ENCODE data around the gene CD28. TPM values are rescaled to one million over a fixed set of nuclear protein-coding genes. Genes with fewer than 3 reads are reported as not detected.

The CD28 gene
- total and polyA plus RNA-seq, 4 donors: 0.14 to 3.0 (median 0.92) TPM

GRCh38 chr2:203713381-203713780 is 6.9 kb downstream of the CD28 start:
- no peak for TF ChIP-seq CTCF (IDR thresholded peaks at IDR 0.05; ENCODE audit: control extremely low read depth, extremely low read depth)
- H3K4me1 ChIP-seq (ENCODE audit: control insufficient read depth in 5 of 5, insufficient read depth in 5 of 5, low read length in 5 of 5): peaks cover 0 to 1% (median 0%) of the 10 kb centered on the region in 5 donors
- no peaks in the 10 kb centered on the region for H3K9me3 ChIP-seq (ENCODE audit: control insufficient read depth in 4 of 4, insufficient read depth in 3 of 4, low read length in 3 of 4)
- WGBS, 2 donors: 89 to 90% methylated on average over 1 of the region's 1 CpG
- H3K4me3 ChIP-seq: no peak overlapping the region
- no peak overlapping the region for H3K9ac ChIP-seq (ENCODE audit: insufficient read depth in 1 of 2, low read length in 2 of 2)
- no peaks in the 10 kb centered on the region for H3K27me3 ChIP-seq (ENCODE audit: control insufficient read depth in 3 of 3, insufficient read depth in 3 of 3, low read length in 2 of 3)
- DNase-seq: no peak
- no peak overlapping the region for H3K27ac ChIP-seq (ENCODE audit: low read depth in 1 of 2, low read length in 1 of 2)
- no peak for ATAC-seq (ENCODE audit: insufficient read depth, low FRiP score)
- H3K36me3 ChIP-seq (ENCODE audit: control insufficient read depth in 4 of 4, insufficient read depth in 4 of 4, low read length in 4 of 4): no peaks in the 10 kb centered on the region

GRCh38 chr2:203714112-203714511 is 7.7 kb downstream of the CD28 start:
- DNase-seq (no peak), ATAC-seq (ENCODE audit: insufficient read depth, low FRiP score) (no peak)
- WGBS, 2 donors: 64 to 83% methylated on average over 3 of the region's 3 CpGs
- Histone ChIP-seq H3K36me3 (ENCODE audit: control insufficient read depth in 4 of 4, insufficient read depth in 4 of 4, low read length in 4 of 4) (no peaks in the 10 kb centered on the region), H3K4me1 (ENCODE audit: control insufficient read depth in 5 of 5, insufficient read depth in 5 of 5, low read length in 5 of 5) (peaks cover 0 to 1% (median 0%) of the 10 kb centered on the region in 5 donors), H3K27me3 (ENCODE audit: control insufficient read depth in 3 of 3, insufficient read depth in 3 of 3, low read length in 2 of 3) (no peaks in the 10 kb centered on the region), H3K9me3 (ENCODE audit: control insufficient read depth in 4 of 4, insufficient read depth in 3 of 4, low read length in 3 of 4) (no peaks in the 10 kb centered on the region), H3K9ac (ENCODE audit: insufficient read depth in 1 of 2, low read length in 2 of 2) (no peak overlapping the region), H3K4me3 (no peak overlapping the region), H3K27ac (ENCODE audit: low read depth in 1 of 2, low read length in 1 of 2) (no peak overlapping the region)
- no peak for TF ChIP-seq CTCF (IDR thresholded peaks at IDR 0.05; ENCODE audit: control extremely low read depth, extremely low read depth)

GRCh38 chr2:203715744-203716143 is 9.3 kb downstream of the CD28 start:
- no peak for DNase-seq
- no peak for ATAC-seq (ENCODE audit: insufficient read depth, low FRiP score)
- Histone ChIP-seq H3K9me3 (ENCODE audit: control insufficient read depth in 4 of 4, insufficient read depth in 3 of 4, low read length in 3 of 4) (no peaks in the 10 kb centered on the region), H3K36me3 (ENCODE audit: control insufficient read depth in 4 of 4, insufficient read depth in 4 of 4, low read length in 4 of 4) (no peaks in the 10 kb centered on the region), H3K27ac (ENCODE audit: low read depth in 1 of 2, low read length in 1 of 2) (no peak overlapping the region), H3K27me3 (ENCODE audit: control insufficient read depth in 3 of 3, insufficient read depth in 3 of 3, low read length in 2 of 3) (no peaks in the 10 kb centered on the region), H3K4me3 (no peak overlapping the region), H3K9ac (ENCODE audit: insufficient read depth in 1 of 2, low read length in 2 of 2) (no peak overlapping the region), H3K4me1 (ENCODE audit: control insufficient read depth in 5 of 5, insufficient read depth in 5 of 5, low read length in 5 of 5) (peaks cover 0 to 3% (median 0%) of the 10 kb centered on the region in 5 donors)
- WGBS, 2 donors: 92 to 94% methylated on average over 2 of the region's 2 CpGs
- TF ChIP-seq CTCF (IDR thresholded peaks at IDR 0.05; ENCODE audit: control extremely low read depth, extremely low read depth): no peak

DNA sequence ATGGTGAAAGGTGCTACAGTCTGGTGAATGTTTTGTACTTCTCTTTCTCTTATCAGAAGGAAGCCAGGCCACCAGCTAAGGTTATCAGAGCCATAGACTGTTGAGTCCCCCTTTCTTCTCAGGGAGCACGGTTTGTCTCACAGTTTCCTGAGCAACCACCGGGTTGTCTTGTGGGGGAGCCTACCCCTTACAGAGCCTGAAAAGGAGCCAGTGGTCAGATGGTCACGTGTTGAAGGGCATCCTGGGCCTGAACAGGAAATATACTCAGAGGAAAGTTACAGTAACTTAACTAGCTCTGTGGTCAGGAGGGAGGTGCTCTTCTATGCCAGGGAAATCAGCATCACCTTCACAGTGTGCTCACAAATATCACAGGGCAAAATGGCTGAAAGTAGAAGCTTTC is 11.6 kb downstream of the CD28 start:
- Histone ChIP-seq H3K4me1 (ENCODE audit: control insufficient read depth in 5 of 5, insufficient read depth in 5 of 5, low read length in 5 of 5) (peaks cover 0 to 13% (median 0%) of the 10 kb centered on the region in 5 donors), H3K27me3 (ENCODE audit: control insufficient read depth in 3 of 3, insufficient read depth in 3 of 3, low read length in 2 of 3) (no peaks in the 10 kb centered on the region), H3K36me3 (ENCODE audit: control insufficient read depth in 4 of 4, insufficient read depth in 4 of 4, low read length in 4 of 4) (no peaks in the 10 kb centered on the region), H3K27ac (ENCODE audit: low read depth in 1 of 2, low read length in 1 of 2) (no peak overlapping the region), H3K4me3 (no peak overlapping the region), H3K9me3 (ENCODE audit: control insufficient read depth in 4 of 4, insufficient read depth in 3 of 4, low read length in 3 of 4) (no peaks in the 10 kb centered on the region), H3K9ac (ENCODE audit: insufficient read depth in 1 of 2, low read length in 2 of 2) (no peak overlapping the region)
- WGBS, 2 donors: 16 to 35% methylated on average over 3 of the region's 3 CpGs
- DNase-seq: no peak
- no peak for ATAC-seq (ENCODE audit: insufficient read depth, low FRiP score)
- no peak for TF ChIP-seq CTCF (IDR thresholded peaks at IDR 0.05; ENCODE audit: control extremely low read depth, extremely low read depth)
